SW480 (cell line): ENCODE data around the gene KLRG1.

Experiments used
- DNase-seq: peaks from one replicate; pipeline ENCODE4 v3.0.0-alpha.2; 2016; ENCODE audit warnings: low spot score

KLRG1 gene

DNA sequence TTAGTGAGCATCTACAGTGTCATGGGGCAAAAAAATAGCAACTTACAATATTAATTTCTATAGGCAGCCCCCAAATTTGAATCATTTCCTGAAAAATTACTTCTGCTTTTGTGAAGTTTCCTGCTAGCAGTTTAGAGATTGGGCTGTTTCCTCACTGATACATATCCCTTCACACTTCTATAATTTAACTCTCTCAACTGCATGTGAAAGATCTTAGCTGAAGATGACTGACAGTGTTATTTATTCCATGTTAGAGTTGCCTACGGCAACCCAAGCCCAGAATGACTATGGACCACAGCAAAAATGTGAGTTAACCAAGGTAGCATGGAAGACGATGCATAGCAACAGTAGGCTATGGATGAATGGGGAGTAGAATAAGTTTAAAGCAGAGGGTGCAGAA is at the start of gene KLRG1:
TSS of gene KLRG1 (plus strand) at position 134 of the 400 bp plus-strand sequence. CDS start at position 224, 90 bp downstream.
- DNase-seq, result no peak

DNA sequence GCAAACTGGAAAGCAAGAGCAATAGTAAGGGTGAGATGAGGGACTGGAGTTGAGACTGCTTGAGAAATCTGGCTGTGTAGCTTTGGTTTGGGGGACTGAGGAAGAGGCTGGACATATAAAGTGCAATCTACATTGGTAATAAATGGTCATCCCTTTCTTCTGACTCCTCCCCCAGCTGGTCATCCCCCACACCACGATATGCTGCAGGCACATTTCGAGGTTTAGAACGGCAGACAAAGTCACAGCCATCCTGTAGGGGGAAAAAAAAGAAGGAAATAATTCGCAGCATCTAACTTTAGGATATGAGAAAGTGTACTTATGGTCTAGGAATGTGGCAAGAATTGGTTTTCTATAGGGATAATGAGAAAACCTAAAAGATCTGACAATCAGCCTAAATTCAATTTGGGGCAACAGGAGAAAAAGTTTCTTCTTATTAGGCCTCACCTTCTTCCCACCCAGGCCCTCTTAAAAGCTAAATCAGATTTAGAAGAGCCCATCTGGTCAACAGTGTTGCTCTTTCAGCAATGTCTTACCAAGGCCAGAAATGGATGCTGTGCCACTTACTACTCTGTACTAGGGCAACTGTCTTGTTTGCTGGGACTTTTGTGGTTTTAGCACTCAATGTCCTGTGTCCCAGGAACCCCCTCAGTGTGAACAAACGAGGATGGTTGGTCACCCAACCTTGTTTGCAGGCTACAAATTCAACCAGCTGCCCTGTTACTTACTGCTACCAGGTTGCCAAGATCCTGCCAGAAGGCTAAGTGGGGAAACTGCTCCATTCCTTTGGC is 47.5 kb upstream of the KLRG1 start:
- DNase-seq, result no peak

DNA sequence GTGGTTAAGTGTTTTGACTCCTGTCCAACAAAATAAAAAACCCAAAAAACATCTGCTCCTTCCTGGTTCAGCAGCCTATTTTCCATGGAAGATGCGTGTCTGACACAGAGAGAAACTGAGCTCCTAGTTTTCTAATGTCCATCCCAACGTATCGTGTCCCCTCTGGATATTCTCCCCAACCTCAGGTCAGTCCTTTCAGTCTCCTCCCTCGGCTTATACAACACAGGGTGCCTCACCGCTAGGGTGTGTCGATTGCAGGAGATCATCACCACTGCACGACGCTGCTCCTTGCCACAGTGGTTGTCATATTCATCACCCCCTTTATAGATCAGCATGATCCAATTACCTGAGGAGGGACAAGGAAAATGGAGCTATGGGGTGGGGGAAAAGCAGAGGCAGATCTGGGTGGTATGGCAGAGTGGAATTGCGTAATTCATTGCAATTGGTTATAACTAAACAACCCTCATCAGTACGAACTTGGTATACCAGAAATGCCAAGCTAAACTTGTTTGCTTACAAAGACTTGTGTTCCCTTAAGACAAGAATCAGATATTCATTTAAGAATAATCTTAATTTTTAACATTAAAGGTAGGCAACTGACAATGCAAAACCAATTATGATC is 45.7 kb upstream of the KLRG1 start:
- no peak for DNase-seq

DNA sequence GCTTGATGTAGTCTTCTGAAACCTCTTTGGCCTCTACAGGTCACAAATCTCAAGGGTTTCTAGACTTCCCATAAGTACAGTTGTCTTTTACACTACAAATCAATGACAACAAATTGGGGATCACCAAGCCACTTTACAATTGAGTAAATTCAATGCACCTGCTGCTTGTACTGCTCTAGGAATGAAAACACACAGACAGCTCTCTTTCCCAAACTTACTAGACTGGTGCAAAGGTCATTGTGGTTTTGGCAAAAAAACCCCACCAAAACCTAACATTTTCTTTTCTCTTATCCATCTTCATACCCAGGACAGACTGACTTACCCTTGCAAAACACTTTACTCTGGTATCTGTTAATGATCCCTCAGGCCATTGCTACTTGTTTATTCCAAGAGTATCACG is 42.6 kb upstream of the KLRG1 start:
- no peak for DNase-seq

DNA sequence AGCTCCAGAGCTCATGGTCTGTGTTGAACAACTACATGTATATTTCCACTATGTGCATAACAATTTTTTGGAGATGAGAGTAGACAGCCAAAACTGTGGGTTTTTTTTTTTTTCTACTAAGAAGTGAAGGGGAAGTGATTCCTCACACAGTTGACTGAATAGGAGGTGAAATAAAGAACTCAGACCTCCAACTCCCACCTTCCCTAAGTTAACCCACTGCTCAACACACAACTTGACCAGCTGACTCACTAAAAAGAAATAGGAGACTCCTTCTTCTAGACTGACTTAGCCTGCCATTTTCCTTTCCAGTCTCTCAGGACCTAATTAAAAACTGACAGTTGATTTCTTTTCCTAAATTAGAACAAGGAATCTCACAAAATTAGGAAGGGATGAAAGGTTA is 41.6 kb upstream of the KLRG1 start:
- DNase-seq, result no peak

DNA sequence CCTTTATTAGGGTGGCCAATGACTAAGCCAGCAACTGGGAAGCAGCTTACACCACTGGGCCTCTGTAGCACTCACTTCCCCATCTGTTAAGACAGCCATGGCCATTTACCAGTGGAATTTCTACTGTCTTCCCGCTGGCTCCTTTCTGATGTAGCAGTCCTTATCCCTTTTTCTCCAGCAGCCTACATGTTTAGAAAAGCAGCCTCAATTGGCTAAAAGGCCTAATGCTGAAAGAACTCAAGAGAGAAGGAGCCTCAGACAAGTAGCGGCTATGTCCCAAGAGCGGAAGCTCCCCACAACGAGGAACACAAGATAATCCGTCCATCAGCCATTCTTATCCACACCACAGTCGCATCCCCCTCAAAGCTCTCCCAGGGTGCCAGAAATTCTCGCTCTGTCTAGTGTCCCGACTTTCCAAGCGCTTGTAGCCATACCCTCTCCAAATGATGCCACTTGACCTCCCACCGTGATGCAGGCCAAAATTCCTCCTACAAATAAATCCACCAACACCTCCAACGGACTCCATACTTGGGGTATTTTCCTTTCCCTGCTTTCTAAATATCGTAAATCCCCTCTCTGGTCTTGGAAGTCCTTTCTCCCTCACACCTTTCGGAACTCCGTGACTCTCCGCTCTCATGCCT is 40.5 kb upstream of the KLRG1 start:
- peak; percentile 25 for DNase-seq

DNA sequence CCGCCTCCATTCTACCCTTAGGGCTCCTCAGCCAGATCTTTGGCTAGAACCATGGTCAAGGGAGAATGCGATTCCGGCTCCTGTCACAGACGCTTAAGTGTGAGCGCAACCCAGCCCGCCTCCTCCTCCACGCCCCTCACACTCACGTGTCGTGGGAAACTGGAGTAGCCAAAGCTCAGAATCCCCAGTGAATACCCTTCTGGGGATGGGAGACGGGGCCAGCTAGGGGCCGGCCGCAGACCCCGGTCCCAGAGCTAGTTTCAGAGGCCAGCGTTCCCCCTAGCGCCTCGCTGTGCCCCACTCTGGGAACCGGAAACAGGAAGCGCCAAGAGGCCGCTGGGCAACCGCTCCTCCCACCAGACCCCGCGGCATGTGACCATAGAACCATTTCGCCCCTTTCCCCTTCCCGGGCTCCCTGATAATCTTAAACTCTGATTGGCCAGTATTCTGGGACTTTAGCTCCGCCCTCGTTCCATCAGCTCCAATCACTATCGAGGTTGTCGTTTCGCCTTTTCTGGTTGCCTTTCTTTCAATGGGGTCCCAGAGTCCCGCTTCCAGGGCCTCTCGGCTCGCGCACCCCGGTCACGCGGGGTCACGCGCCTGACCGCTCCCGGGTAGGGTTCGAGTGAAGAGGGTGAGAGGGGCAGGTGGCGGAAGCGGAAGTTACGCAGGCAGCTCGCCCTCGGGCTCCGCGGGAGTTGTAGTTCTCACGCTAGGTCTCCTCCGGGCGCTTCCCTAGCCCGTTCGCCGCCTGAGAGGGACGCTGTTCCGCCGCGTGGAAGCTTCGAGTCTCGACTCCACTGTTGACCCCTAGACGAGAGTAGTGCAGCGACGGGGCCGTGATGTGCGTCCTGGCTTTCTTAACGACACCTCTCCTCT is 39.8 kb upstream of the KLRG1 start, which contains the start of gene M6PR:
TSS of gene M6PR (minus strand) at position 304 of the 879 bp plus-strand sequence. CDS start 3,241 bp downstream, outside the sequence.
- DNase-seq, result peak; percentile 99

DNA sequence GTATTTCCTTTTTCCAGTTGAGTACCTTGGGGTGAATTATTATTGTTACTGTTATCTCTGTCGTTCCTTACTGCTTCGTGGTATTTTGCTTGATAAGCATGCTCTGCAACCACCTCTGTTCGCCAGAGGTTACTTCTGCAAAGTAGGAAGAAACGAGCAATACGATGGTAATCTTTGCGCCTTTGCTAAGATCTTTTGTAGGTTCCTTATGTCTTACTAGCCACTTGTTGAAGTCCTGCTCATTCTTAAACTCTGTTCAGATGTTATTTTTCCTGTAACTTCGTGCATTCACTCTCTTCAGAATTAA is 39.2 kb upstream of the KLRG1 start:
- DNase-seq, result no peak

DNA sequence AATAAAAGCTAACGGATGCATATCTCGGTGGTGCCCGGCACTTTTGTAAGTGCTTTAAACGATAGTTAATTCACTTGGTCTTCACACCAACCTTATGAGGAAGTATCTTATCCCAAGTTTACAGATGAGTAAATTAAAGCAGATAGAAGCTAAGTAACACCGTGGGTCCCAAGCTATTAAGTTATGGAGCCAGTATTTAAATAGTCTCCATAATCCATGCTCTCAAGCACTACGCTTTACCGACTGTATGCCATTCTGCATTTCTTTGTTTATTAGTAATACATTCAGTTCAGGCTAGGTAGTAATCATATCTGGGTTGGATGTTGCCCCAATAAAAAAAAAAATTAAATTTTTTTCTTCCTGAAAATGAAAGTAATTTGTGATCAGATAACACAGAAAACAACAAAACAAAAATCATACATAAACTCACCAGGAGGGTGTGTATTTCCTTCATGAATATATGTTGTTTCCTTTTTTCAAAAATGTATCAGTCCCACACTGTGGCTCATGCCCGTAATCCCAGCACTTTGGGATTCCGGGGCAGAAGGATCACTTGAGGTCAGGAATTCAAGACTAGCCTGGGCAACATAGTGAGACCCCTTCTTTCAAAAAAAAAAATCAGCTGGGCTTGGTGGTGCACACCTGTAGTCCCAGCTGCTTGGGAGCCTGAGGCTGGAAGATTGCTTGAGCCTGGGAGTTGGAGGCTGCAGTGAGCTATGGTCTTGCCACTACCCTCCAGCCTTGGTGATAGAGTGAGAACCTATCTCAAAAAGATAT is 38.5 kb upstream of the KLRG1 start:
- DNase-seq, result no peak

DNA sequence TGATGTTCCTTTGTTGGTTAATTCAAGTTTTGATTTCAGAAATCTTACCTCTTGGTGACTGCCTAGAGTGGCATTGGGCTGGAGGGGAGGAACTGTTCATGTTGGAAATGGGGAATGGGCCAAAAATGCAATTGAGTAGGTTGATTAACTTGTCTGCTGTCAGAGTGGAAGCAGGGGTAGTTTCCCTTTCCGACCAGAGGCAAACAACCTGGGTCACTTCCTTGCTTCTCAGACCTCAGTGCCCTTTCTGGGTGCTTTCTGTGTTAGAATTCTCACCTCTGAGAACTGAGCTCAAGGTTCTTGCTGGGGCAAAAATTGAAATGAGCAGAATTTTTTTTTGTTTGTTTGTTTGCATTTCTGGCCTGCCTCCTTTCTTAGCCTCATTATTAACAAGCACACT is 37.6 kb upstream of the KLRG1 start:
- DNase-seq, result no peak

DNA sequence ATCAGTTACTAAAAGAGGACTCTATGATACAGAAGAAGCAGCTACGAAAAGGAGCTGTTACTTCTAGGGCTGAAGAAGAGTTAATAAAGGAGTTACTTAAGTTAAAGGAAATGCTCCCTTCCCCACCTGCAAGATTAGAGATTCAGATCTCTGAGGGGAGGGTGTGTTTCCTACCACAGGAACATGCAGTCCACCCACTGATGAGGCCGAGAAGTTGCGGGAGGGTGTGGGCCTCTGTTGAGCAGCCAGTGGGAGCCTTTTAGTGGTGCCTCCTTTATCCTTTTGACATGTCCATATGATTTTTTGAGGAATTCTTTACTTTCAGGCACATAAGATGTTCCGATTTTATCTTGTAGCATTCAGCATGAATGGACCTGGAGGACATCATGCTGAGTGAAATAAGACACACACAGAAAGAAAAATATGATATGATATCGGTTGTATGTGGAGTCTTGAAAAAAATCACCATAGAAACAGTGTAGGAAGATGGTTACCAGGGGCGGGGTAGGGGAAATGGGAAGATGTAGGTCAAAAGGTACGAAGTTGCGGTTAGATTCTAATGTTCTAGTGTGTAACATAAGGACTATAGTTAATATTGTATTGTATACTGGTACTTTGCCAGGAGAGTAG is 35.5 kb upstream of the KLRG1 start:
- DNase-seq, result no peak

DNA sequence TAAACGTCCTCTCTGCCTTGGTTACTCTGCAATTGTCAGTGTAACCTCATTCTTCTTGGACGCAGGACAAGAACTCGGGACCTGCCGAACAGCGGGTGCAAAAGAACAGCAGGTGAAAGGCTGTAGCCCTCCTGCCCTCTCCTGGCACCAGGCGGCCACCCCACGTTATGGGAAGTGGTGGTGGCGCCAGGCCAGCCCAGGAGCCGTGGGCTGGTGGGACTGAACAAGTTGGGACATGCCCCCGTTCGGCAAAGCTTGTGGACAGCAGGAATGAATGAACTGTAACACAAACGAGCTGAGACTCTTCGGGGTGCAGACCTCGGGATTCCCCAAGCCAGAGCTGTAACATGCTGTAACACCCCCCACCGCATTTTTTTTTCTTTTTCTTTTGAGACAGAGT is 33.3 kb upstream of the KLRG1 start:
- DNase-seq, result no peak

DNA sequence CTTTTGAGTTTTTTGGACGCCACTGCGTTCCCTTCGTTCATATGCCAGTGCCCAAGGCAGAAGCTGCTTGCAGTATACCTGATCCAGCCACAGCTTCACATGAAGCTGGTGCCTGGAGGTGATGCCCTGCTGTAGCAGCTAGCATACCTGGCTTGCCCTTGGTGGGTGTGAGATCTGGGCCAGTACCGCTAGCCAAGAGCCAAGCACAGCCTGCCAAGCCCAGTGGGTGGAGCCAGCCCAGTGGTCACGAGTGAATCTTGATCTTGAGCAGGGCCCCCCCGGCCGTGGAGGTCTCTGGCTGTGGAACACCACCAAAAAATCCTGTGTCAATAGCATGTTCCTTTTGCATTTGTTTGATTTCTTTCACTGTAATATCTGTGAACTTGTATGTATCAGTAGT is 32.6 kb upstream of the KLRG1 start:
- DNase-seq, result no peak

DNA sequence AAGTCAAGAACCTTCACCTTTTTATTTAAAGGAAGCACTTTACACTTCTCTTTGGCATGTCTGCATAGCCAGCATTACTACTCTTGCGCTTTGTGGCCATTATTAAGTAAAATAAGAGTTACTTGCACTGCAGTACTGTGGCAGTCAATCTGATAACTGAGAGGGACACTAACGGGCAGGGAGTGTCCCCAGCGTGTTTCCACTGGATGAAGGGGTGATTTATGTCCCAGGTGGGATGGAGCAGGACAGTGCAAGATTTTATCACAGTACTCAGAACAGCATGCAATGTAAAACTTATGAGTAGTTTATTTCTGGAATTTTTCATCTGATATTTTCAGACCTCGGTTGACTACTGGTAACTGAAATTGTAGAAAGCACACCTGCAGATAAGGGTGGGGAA is 31.8 kb upstream of the KLRG1 start:
- no peak for DNase-seq

DNA sequence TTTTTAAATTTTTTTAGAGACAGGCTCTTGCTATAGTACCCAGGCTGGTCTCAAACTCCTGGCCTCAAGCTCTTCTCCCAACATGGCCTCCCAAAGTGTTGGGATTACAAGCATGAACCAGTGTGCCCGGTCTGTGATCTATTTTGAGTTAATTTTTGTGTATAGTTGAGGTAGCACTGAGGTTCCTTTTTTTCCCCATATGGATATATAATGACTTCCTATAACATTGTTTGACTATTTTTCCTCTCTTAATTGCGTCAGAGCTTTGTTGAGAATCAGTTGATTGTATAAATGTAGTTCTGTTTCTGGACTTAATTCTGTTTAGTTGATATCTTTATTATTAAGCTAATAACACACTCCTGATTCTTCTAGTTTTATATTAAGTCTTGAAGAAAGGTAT is 31.3 kb upstream of the KLRG1 start:
- no peak for DNase-seq

DNA sequence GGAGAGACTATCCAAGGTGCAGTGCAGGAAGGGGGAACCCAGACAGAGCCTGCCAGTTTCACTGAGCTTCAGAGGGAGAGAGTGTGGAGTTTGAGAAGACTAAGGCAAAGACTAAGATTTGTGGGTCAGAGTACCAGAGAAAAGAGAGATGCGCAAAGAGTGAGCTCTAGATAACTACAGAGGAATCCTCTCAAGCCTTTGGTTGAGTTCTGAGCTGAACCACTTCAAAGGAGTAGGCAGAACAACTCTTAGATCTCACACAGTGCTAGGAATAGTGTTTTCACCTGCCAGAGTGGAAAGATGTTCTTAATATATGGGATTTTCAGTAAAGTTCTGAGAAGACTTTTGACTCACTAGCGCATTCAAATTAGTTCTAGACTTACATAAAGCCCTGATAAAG is 29.2 kb upstream of the KLRG1 start:
- DNase-seq, result no peak

DNA sequence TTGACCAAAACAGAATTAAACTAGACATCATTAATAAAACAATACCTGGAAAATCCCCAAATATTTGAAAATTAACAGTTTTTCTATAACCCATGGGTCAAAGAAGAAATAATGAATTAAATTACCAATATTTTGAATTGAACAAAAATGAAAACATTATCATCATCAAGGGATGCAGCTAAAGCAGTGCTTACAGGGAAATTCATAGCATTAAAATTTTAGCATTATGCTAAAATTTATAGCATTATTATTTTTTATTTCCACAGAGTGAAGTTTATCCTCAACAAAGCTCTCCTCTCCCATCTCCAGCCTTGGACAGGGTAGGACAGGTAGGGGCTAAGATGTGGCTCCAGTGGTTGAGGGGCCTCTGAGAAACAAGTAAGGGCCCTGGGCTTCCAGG is 20.6 kb upstream of the KLRG1 start:
- DNase-seq, result no peak

DNA sequence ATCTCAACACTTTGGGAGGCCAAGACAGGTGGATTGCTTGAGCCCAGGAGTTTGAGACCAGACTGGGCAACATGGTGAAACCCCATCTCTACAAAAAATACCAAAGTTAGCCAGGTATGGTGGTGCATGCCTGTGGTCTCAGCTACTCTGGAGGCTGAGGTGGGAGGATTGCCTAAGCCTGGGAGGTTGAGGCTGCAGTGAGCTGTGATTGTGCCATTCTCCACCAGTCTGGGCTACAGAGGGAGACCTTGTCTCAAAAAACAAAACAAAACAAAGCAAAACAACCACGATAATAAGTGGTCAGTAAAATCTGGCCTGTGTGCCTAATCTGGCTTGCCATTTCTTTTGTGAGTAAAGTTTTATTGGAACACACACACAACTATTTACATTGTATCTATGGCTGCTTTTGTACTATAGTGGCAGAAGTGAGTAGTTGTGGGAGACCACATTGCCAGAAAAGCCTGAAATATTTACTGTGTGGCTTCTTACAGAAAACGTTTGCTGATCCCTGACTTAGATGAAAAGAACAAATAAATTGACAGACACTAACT is 19.4 kb upstream of the KLRG1 start:
- peak; percentile 77 for DNase-seq

DNA sequence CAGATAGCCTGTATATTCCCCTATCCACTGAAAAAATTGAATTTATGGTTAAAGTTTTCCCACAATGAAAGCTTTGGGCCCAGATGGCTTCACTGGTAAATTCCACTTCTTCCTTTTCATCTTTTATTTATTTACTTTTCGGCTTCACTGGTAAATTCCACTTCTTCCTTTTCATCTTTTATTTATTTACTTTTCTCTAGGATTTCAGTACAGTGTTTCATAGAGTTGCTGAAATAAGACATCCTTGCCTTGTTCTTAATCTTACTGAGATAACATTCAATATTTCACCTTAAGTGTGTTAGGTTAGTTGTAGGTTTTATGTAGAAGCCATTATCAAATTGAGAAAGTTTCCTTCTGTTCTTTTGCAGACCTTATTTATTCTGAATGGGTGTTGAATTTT is 18.9 kb upstream of the KLRG1 start:
- DNase-seq, result no peak

DNA sequence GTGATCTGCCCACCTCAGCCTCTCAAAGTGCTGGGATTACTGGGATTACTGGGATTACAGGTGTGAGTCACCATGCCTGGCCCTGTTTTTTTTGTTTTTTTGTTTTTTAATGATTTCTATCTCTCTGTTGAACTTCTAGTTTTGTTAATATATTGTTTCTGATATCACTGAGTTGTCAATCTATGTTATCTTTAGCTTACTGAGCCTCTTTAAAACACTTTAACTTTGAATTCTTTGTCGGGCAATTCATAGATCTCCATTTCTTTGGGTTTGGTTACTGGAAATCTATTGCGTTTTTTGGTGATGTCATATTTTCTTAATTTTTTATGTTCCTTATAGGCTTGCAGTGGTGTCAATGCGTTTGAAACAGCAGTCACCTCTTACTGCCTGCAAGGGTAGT is 9.2 kb upstream of the KLRG1 start:
- no peak for DNase-seq

DNA sequence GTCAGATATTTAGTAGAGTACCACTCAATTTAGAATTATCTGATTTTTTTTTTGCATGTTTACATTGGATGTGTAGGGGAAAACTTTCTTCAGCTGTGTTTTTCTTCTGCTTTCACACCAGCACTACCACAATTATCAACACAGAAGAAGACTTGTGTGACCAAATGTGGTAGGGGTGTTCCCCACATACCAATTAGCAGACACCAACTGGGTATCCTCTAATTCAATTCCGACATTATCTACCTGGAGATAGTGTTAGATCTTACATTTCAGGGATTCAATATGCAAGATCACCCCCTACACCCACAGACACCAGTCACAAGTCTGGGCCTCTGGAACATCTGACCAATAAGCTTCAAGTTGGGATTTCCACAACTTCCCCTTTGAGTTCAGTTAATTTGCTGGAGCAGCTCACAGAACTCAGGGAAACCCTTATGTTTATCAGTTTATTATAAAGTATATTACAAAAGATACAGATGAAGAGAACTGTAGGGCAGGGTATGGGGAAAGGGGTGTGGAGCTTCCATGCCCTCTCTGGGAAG is 4.1 kb upstream of the KLRG1 start:
- no peak for DNase-seq
